ENCODE results near the gene GRN.

Gene GRN

DNA sequence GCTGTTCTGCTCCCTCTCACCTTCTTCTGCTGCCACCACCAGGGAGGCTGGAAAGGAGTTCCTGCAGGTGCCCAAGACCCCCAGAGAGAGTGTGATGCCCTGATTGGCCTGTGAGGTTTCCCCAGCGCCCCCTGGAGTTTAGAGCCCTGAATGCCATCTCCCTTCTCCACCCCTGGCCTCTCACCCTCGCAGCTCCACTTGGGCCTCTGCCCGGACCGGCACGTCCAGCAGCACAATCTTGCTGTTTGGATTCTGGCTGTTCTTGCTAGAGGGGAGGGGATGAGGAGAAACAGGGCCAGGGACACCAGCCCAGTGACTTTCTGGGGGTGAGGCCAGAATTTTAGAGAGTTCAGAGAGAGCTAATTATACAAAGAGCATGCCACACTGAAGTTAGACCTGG is 31.0 kb downstream of the GRN start:
- no peaks in the 10 kb centered on the region for H3K36me3 ChIP-seq (ENCODE audit: control insufficient read depth, insufficient read depth, low read length)
- no peaks in the 10 kb centered on the region; the same call in none of the 2 replicates for H3K27me3 ChIP-seq (replicated peaks; ENCODE audit: control insufficient read depth, insufficient read depth, low read length)
- H3K4me3 ChIP-seq (replicated peaks; ENCODE audit: low read depth, low read length) = no peak overlapping the region
- DNase-seq (ENCODE audit: extremely low read depth, insufficient read length) = no peak
- peak; percentile 66 for TF ChIP-seq CTCF (IDR thresholded peaks at IDR 0.05; ENCODE audit: insufficient read depth, low read length, poor library complexity, severe bottlenecking)

DNA sequence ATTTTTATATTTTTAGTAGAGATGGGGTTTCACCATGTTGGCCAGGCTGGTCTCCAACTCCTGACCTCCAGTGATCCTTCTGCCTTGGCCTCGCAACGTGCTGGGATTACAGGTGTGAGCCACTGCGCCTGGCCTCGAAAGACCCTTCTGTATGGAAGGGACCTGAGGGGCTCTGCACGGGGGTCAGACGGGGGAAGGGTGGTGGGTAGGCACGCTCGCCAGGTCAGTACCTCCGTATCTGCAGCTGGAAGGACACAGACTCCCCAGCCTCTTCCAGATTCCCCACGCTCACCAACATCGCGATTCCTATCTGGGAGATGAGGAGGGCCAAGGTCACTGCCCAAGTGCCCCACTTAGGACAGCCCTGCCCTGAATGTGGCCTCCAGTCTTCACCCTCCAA is 31.7 kb downstream of the GRN start:
- H3K4me3 ChIP-seq (replicated peaks; ENCODE audit: low read depth, low read length) = no peak overlapping the region
- no peak for DNase-seq (ENCODE audit: extremely low read depth, insufficient read length)
- TF ChIP-seq CTCF (IDR thresholded peaks at IDR 0.05; ENCODE audit: insufficient read depth, low read length, poor library complexity, severe bottlenecking) = no peak
- H3K36me3 ChIP-seq (ENCODE audit: control insufficient read depth, insufficient read depth, low read length) = no peaks in the 10 kb centered on the region
- no peaks in the 10 kb centered on the region; the same call in none of the 2 replicates for H3K27me3 ChIP-seq (replicated peaks; ENCODE audit: control insufficient read depth, insufficient read depth, low read length)

GRCh38 chr17:44378171-44378705 is 33.1 kb downstream of the GRN start:
- Histone ChIP-seq H3K36me3 (ENCODE audit: control insufficient read depth, insufficient read depth, low read length) (no peaks in the 10 kb centered on the region), H3K27me3 (replicated peaks; ENCODE audit: control insufficient read depth, insufficient read depth, low read length) (no peaks in the 10 kb centered on the region; the same call in none of the 2 replicates), H3K4me3 (replicated peaks; ENCODE audit: low read depth, low read length) (no peak overlapping the region)
- DNase-seq (ENCODE audit: extremely low read depth, insufficient read length) = no peak
- no peak for TF ChIP-seq CTCF (IDR thresholded peaks at IDR 0.05; ENCODE audit: insufficient read depth, low read length, poor library complexity, severe bottlenecking)

- DNase-seq (ENCODE audit: extremely low read depth, insufficient read length) = no peak
- no peak for TF ChIP-seq CTCF (IDR thresholded peaks at IDR 0.05; ENCODE audit: insufficient read depth, low read length, poor library complexity, severe bottlenecking)
- Histone ChIP-seq H3K4me3 (replicated peaks; ENCODE audit: low read depth, low read length) (no peak overlapping the region), H3K27me3 (replicated peaks; ENCODE audit: control insufficient read depth, insufficient read depth, low read length) (no peaks in the 10 kb centered on the region; the same call in none of the 2 replicates), H3K36me3 (ENCODE audit: control insufficient read depth, insufficient read depth, low read length) (no peaks in the 10 kb centered on the region)
These were observed 34.8 kb downstream of the GRN start for GRCh38 chr17:44379887-44380286.

DNA sequence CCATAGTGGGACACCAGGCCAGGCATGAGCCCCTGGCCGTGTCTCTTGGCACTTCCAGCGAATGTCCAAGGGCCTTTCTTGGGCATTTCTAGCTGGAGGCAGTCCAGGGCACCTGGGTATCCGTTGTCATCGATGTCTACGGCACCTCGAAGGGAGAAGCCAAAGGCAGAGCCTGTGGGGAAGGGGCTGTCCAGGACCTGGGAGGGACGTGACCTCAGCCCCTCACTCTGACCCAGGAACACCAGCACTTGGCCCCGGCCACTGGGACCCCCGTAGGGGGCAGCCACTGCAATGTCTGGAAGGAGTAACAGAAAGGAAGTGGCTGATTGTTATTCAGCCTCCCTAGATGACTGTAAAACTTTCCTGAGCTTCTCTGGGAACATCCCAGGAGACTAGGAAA is 35.7 kb downstream of the GRN start:
- no peak for DNase-seq (ENCODE audit: extremely low read depth, insufficient read length)
- no peak for TF ChIP-seq CTCF (IDR thresholded peaks at IDR 0.05; ENCODE audit: insufficient read depth, low read length, poor library complexity, severe bottlenecking)
- Histone ChIP-seq H3K4me3 (replicated peaks; ENCODE audit: low read depth, low read length) (no peak overlapping the region), H3K27me3 (replicated peaks; ENCODE audit: control insufficient read depth, insufficient read depth, low read length) (no peaks in the 10 kb centered on the region; the same call in none of the 2 replicates), H3K36me3 (ENCODE audit: control insufficient read depth, insufficient read depth, low read length) (no peaks in the 10 kb centered on the region)

DNA sequence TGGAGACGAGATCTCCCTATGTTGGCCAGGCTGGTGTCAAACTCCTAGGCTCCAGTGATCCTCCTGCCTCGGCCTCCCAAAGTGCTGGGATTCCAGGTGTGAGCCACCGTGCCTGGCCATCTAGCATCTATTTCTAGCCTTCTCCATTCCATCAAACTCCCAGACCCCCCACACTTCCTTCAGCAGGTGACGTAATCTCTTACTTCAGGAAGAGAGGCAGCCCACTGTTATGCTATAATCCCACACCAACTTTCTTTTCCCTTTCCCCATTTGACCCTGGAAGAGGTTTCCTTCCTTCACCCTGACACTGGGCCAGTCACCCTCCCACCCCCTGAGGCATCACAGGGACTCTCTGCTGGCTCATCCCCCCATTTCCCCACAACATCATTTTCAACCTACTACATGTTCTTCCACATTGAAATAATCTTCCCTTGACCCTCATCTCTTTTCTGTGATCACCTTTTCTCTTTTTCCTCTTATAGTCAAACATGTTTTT is 36.8 kb downstream of the GRN start:
- H3K4me3 ChIP-seq (replicated peaks; ENCODE audit: low read depth, low read length) = no peak overlapping the region
- no peak for TF ChIP-seq CTCF (IDR thresholded peaks at IDR 0.05; ENCODE audit: insufficient read depth, low read length, poor library complexity, severe bottlenecking)
- no peak for DNase-seq (ENCODE audit: extremely low read depth, insufficient read length)

More for the DNA sequence above, 36.8 kb downstream of the GRN start:
- no peaks in the 10 kb centered on the region; the same call in none of the 2 replicates for H3K27me3 ChIP-seq (replicated peaks; ENCODE audit: control insufficient read depth, insufficient read depth, low read length)
- no peaks in the 10 kb centered on the region for H3K36me3 ChIP-seq (ENCODE audit: control insufficient read depth, insufficient read depth, low read length)
